CD4-positive, alpha-beta T cell (primary cell): ENCODE measurements around the gene RIT2. TPM values are rescaled to one million over a fixed set of nuclear protein-coding genes. Genes with fewer than 3 reads are reported as not detected.

Experiments used
- ATAC-seq: fragments of 200-7000 bp; cut with Tn5 transposase; one replicate; pipeline ENCODE4 v1.10.0; 2022; ENCODE audit warnings: mild to moderate bottlenecking; ENCODE audit not compliant: poor library complexity
- CTCF ChIA-PET: fragments of 350-600 bp; sonication (Branson Sonifier 250); formaldehyde crosslinking; loops from one replicate; lab custom pipeline; 2021; ENCODE audit warnings: antibody characterized with exemption, inconsistent platforms; lab: Charles Lee
- POLR2A ChIA-PET: fragments of 350-600 bp; sonication (Branson Sonifier 250); formaldehyde crosslinking; loops from one replicate; lab custom pipeline; 2021; ENCODE audit warnings: antibody characterized with exemption, inconsistent platforms; lab: Charles Lee
- DNase-seq, 14 experiments: peaks; one replicate each; pipeline ENCODE4 v3.0.0-alpha.2; 2013 to 2020; ENCODE audit warnings: mixed read lengths in 2 of 14
- H3K27ac ChIP-seq, 2 donors: one replicate each; pipeline versions ENCODE4 v1.5.1 to v1.7.0; 2013; ENCODE audit warnings: low read length in 2 of 2, low read depth in 1 of 2, mild to moderate bottlenecking in 1 of 2
- H3K27me3 ChIP-seq, 2 experiments: 1 replicate in 1 of 2; 2 replicates in 1 of 2; pipeline versions ENCODE4 v1.6.1 to v1.7.0; 2013; ENCODE audit warnings: low read length in 2 of 2, control low read depth in 1 of 2, mild to moderate bottlenecking in 1 of 2, moderate library complexity in 1 of 2; ENCODE audit not compliant: insufficient read depth in 2 of 2, control insufficient read depth in 1 of 2
- H3K36me3 ChIP-seq: one replicate; pipeline ENCODE4 v1.6.1; 2013; ENCODE audit warnings: low read length, control low read depth; ENCODE audit not compliant: insufficient read depth
- H3K4me1 ChIP-seq: one replicate; pipeline ENCODE4 v1.6.1; 2013; ENCODE audit warnings: low read length, control low read depth; ENCODE audit not compliant: insufficient read depth
- H3K4me3 ChIP-seq: one replicate; pipeline ENCODE4 v1.5.1; 2013; ENCODE audit warnings: mild to moderate bottlenecking, low read length, moderate library complexity
- H3K9me3 ChIP-seq, 2 experiments: 1 replicate in 1 of 2; 2 replicates in 1 of 2; pipeline versions ENCODE4 v1.6.1 to v1.7.0; 2013; ENCODE audit warnings: low read length in 2 of 2, mild to moderate bottlenecking in 2 of 2, control low read depth in 1 of 2, moderate library complexity in 1 of 2; ENCODE audit not compliant: control insufficient read depth in 1 of 2, insufficient read depth in 1 of 2
- H3K27ac Mint-ChIP-seq: one replicate; pipeline ENCODE4 v1.8.0; 2020; ENCODE audit warnings: mixed read lengths
- H3K27me3 Mint-ChIP-seq: one replicate; pipeline ENCODE4 v1.8.0; 2021; ENCODE audit warnings: mixed read lengths
- H3K36me3 Mint-ChIP-seq: one replicate; pipeline ENCODE4 v1.8.0; 2021; ENCODE audit warnings: low read depth, mixed read lengths
- H3K4me1 Mint-ChIP-seq: one replicate; pipeline ENCODE4 v1.8.0; 2021; ENCODE audit warnings: low read depth, mixed read lengths
- H3K4me3 Mint-ChIP-seq: one replicate; pipeline ENCODE4 v1.8.0; 2020; ENCODE audit warnings: mild to moderate bottlenecking, mixed read lengths
- H3K9me3 Mint-ChIP-seq: one replicate; pipeline ENCODE4 v1.8.0; 2020; ENCODE audit warnings: mixed read lengths
- CTCF ChIP-seq: fragments of 200-600 bp; IDR thresholded peaks from one replicate; pipeline ENCODE4 v1.8.0; 2022; ENCODE audit warnings: antibody characterized with exemption, mild to moderate bottlenecking
- intact Hi-C, 2 experiments: fragments of 100-400 bp; cut with DNase I in 1 of 2; cut with micrococcal nuclease in 1 of 2; formaldehyde crosslinking; loops; one replicate each; pipeline versions ENCODE4 v1.15.1 to v1.9.0; 2023 to 2025; cut with DNase I, micrococcal nuclease
- total RNA-seq, 174 experiments: library from RNA in 2 of 174; stranded (reverse) in 2 of 174; gene quantifications; one replicate each; pipeline ENCODE4 v1.2.3 and lab custom pipeline; 2021 to 2026

RIT2 gene
- total RNA-seq, 2 experiments from 2014 or later = not detected

DNA sequence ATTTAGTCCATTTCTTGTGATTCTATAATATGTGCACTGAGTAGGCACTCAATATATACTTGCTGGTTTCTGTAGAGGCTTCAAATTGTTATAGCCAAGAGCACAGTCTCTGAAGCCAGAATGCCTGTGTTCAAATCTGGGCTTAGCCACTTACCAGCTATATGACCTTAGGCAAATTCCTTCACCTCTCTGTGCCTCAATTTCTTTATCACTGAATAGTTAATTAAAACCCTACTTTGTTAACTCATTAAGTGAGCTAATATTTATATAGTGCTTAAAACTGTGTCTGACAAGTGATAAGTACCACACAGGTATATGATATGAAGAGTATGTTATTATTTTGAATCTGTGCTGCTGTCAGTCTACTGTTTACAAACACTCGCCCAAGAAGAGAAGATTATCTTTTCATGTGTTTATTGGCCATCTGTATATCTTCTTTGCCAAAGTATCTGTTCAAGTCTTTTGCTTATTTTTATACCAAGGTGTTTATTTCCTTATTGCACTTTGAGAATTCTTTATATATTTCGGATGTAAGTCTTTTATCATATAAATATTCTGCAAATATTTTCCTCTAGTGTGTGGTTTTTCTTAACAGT, 1.3 kb upstream of the RIT2 start:
- intact Hi-C loops = no loop called here
- Mint-ChIP-seq H3K36me3 (no peaks in the 10 kb centered on the region), H3K4me1 (no peaks in the 10 kb centered on the region), H3K9me3 (peaks cover 5% of the 10 kb centered on the region), H3K27ac (no peak overlapping the region), H3K27me3 (no peaks in the 10 kb centered on the region), H3K4me3 (no peak overlapping the region)
- no peak for DNase-seq
- ChIA-PET POLR2A (no interaction called here), CTCF (interaction anchor here (1.1 kb wide), 1 partner anchor 10 kb away, joined by 3 read pairs; no protein-coding TSS in a partner anchor)
- H3K4me1 ChIP-seq = no peaks in the 10 kb centered on the region
- H3K36me3 ChIP-seq = no peaks in the 10 kb centered on the region
- ATAC-seq = no peak
- H3K9me3 ChIP-seq = peaks cover 0 to 5% of the 10 kb centered on the region in 2 experiments
- H3K4me3 ChIP-seq = no peak overlapping the region
- no peak for TF ChIP-seq CTCF
- no peak overlapping the region for H3K27ac ChIP-seq
- no peaks in the 10 kb centered on the region for H3K27me3 ChIP-seq

- Mint-ChIP-seq H3K27me3 (no peaks in the 10 kb centered on the region), H3K9me3 (peaks cover 5% of the 10 kb centered on the region), H3K4me1 (no peaks in the 10 kb centered on the region), H3K36me3 (no peaks in the 10 kb centered on the region), H3K27ac (no peak overlapping the region), H3K4me3 (no peak overlapping the region)
- H3K4me1 ChIP-seq = no peaks in the 10 kb centered on the region
- DNase-seq = no peak
- intact Hi-C loops = no loop called here
- no peak for ATAC-seq
- no peak overlapping the region for H3K4me3 ChIP-seq
- H3K9me3 ChIP-seq = peaks cover 0 to 5% of the 10 kb centered on the region in 2 experiments
- no peak for TF ChIP-seq CTCF
- no peak overlapping the region for H3K27ac ChIP-seq
- CTCF ChIA-PET = no interaction called here
- no peaks in the 10 kb centered on the region for H3K36me3 ChIP-seq
- H3K27me3 ChIP-seq = no peaks in the 10 kb centered on the region
- POLR2A ChIA-PET = no interaction called here
These were observed 2.1 kb downstream of the RIT2 start for GRCh38 chr18:43113220-43113895.

GRCh38 chr18:43108882-43109281, 6.6 kb downstream of the RIT2 start:
- no peak for DNase-seq
- Mint-ChIP-seq H3K27ac (no peak overlapping the region), H3K27me3 (no peaks in the 10 kb centered on the region), H3K36me3 (no peaks in the 10 kb centered on the region), H3K9me3 (peaks cover 3% of the 10 kb centered on the region), H3K4me3 (no peak overlapping the region), H3K4me1 (no peaks in the 10 kb centered on the region)
- Histone ChIP-seq H3K36me3 (no peaks in the 10 kb centered on the region), H3K4me3 (no peak overlapping the region), H3K27me3 (no peaks in the 10 kb centered on the region), H3K27ac (no peak overlapping the region), H3K4me1 (no peaks in the 10 kb centered on the region), H3K9me3 (no peaks in the 10 kb centered on the region)
- intact Hi-C loops = no loop called here
- ChIA-PET POLR2A (no interaction called here), CTCF (no interaction called here)
- TF ChIP-seq CTCF = no peak
- ATAC-seq = no peak
